Gastrocnemius medialis (tissue), 4 donors: ENCODE results near the gene CMTM7. TPM values are rescaled to one million over a fixed set of nuclear protein-coding genes. Genes with fewer than 3 reads are reported as not detected.

Source experiments
- ATAC-seq, 2 donors: fragments of 150-250 bp; one replicate each; pipeline ENCODE4 v1.9.1; 2016
- DNase-seq, 2 donors: peaks; one replicate each; pipeline ENCODE4 v3.0.0-alpha.2; 2019
- H3K27ac ChIP-seq, 4 donors: fragments of 200-600 bp; sonication (generic); 1 replicate in 1 of 4; 2 replicates in 3 of 4; pipeline ENCODE4 v1.5.1; 2016 to 2018; ENCODE audit warnings: mild to moderate bottlenecking in 2 of 4, moderate library complexity in 1 of 4
- H3K27me3 ChIP-seq, 3 donors: fragments of 200-600 bp; sonication (generic) in 2 of 3; 1 replicate in 1 of 3; 2 replicates in 2 of 3; pipeline versions ENCODE4 v1.5.1 to v1.6.0; 2016 to 2019; ENCODE audit warnings: mild to moderate bottlenecking in 1 of 3, moderate library complexity in 1 of 3
- H3K36me3 ChIP-seq, 2 donors: fragments of 200-600 bp; sonication (generic) in 1 of 2; one replicate each; pipeline ENCODE4 v1.5.1; 2017 to 2018
- H3K4me1 ChIP-seq, 2 donors: fragments of 200-600 bp; sonication (generic) in 1 of 2; one replicate each; pipeline ENCODE4 v1.5.1; 2016 to 2017; ENCODE audit warnings: mild to moderate bottlenecking in 2 of 2
- H3K4me3 ChIP-seq, 4 donors: fragments of 200-600 bp; sonication (generic) in 3 of 4; 1 replicate in 1 of 4; 2 replicates in 3 of 4; pipeline ENCODE4 v1.5.1; 2016 to 2019; ENCODE audit warnings: mild to moderate bottlenecking in 2 of 4
- H3K9me3 ChIP-seq, 3 donors: fragments of 200-600 bp; sonication (generic) in 2 of 3; 1 replicate in 1 of 3; 2 replicates in 2 of 3; pipeline ENCODE4 v1.5.1; 2016 to 2019
- POLR2A ChIP-seq, 2 donors: fragments of 450-650 bp; IDR thresholded peaks; one replicate each; pipeline ENCODE4 v1.6.1; 2017; ENCODE audit warnings: antibody characterized with exemption in 2 of 2, mild to moderate bottlenecking in 2 of 2, moderate library complexity in 2 of 2
- in situ Hi-C, 4 donors: fragments of 200-750 bp; cut with MboI; loops; one replicate each; pipeline versions ENCODE4 v1.15.0 to v1.8.0; 2017; ENCODE audit warnings: low sequenced_read_pairs in 4 of 4
- intact Hi-C: fragments of 100-400 bp; cut with DNase I; formaldehyde crosslinking; loops from one replicate; pipeline ENCODE4 v1.15.1; 2023; ENCODE audit warnings: low total_unique reads
- total RNA-seq, 4 donors: library from RNA; depleted of rRNA; stranded (reverse); fragments of >200 nt; gene quantifications; one replicate each; pipeline versions ENCODE4 v1.1.0 to v1.2.3, GENCODE V29; 2016
- TF ChIP-seq, protein P1 (sequence below), 5 experiments: fragments of 450-650 bp in 3 of 5; fragments of 200-600 bp in 2 of 5; sonication (generic) in 2 of 5; IDR thresholded peaks in 4 of 5; conservative IDR thresholded peaks in 1 of 5; 1 replicate in 4 of 5; 2 replicates in 1 of 5; pipeline ENCODE4 v1.5.1; 2016 to 2019; ENCODE audit warnings: antibody characterized with exemption in 5 of 5, mild to moderate bottlenecking in 3 of 5, moderate library complexity in 3 of 5

The CMTM7 gene
- total RNA-seq, 4 donors from 2014 or later: 1.1 to 3.3 (median 1.7) TPM

DNA sequence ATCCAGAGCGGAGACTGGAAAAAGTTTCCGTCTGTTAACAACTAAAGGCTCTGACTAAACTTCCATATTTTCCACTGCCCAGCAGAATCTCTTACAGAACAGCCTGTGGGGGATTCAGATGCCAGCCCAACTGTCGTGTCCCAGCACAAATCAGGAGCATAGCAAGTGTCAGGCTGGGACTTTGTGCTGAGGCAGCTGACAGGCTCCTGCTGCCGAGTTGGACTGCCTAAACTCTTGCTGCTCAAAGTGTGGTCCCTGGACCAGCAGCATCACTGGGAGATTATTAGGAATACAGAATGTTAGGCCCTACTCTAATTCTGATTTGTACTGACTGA is 31.2 kb upstream of the CMTM7 start:
- Histone ChIP-seq H3K27ac (no peak overlapping the region), H3K9me3 (no peaks in the 10 kb centered on the region), H3K4me3 (no peak overlapping the region), H3K36me3 (no peaks in the 10 kb centered on the region), H3K27me3 (no peaks in the 10 kb centered on the region), H3K4me1 (no peaks in the 10 kb centered on the region)
- no peak for DNase-seq
- ATAC-seq: no peak
- intact Hi-C loops (no loop called here), in situ Hi-C loops (loop anchor here in 1 of 4 donors (25.0 kb wide), 1 partner anchor 302 kb away; no protein-coding TSS in a partner anchor)
- TF ChIP-seq POLR2A (IDR thresholded peaks at IDR 0.05): no peak
- TF ChIP-seq, protein P1, sequence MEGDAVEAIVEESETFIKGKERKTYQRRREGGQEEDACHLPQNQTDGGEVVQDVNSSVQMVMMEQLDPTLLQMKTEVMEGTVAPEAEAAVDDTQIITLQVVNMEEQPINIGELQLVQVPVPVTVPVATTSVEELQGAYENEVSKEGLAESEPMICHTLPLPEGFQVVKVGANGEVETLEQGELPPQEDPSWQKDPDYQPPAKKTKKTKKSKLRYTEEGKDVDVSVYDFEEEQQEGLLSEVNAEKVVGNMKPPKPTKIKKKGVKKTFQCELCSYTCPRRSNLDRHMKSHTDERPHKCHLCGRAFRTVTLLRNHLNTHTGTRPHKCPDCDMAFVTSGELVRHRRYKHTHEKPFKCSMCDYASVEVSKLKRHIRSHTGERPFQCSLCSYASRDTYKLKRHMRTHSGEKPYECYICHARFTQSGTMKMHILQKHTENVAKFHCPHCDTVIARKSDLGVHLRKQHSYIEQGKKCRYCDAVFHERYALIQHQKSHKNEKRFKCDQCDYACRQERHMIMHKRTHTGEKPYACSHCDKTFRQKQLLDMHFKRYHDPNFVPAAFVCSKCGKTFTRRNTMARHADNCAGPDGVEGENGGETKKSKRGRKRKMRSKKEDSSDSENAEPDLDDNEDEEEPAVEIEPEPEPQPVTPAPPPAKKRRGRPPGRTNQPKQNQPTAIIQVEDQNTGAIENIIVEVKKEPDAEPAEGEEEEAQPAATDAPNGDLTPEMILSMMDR (IDR thresholded peaks at IDR 0.05 in 4 of 5, conservative IDR thresholded peaks at IDR 0.05 in 1 of 5): no peak

DNA sequence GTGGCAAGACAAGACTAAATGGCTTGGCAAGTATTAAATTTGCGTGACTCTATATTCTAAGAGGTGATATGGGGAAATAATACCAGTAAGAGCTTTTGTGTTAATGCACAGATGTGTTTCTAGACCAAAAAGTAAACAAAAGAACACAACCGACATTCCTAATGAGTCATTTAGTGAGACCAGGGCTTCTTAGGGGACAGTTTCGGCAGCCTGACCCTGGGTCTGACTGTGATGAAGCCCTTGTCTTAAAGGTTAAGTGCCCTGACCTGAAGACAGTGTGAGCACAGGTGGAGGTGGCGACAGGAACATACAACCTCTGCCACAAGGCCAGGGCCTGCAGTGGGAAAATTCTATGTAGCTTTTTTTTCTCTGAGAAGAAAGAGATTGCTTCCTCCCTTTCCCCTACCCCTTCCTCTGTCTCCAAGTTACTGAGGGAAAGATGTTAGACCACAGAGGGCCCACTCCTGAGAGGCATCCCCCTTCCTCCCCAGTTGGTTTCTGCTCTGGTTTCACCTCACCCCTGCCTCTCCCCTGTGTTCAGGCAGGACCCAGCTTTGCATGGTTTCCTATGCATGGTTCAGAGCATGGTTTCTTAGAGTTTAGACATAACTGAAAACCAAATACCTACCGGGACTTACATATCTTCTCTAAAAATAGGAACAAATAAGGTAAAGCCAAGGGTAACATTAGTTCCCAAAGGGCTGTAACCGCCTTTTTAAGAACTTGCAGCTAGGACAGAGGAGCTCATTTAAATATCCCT is 24.8 kb upstream of the CMTM7 start:
- no peaks in the 10 kb centered on the region for H3K27me3 ChIP-seq
- in situ Hi-C loops: loop anchor here in 1 of 4 donors (25.0 kb wide), 1 partner anchor 295 kb away; no protein-coding TSS in a partner anchor
- intact Hi-C loops: no loop called here
- no peaks in the 10 kb centered on the region for H3K9me3 ChIP-seq
- no peak overlapping the region for H3K27ac ChIP-seq
- no peaks in the 10 kb centered on the region for H3K36me3 ChIP-seq
- no peak for DNase-seq
- no peak overlapping the region for H3K4me3 ChIP-seq
- no peak for ATAC-seq
- TF ChIP-seq POLR2A (IDR thresholded peaks at IDR 0.05): no peak
- TF ChIP-seq, protein P1 (IDR thresholded peaks at IDR 0.05 in 4 of 5, conservative IDR thresholded peaks at IDR 0.05 in 1 of 5): no peak
- no peaks in the 10 kb centered on the region for H3K4me1 ChIP-seq

DNA sequence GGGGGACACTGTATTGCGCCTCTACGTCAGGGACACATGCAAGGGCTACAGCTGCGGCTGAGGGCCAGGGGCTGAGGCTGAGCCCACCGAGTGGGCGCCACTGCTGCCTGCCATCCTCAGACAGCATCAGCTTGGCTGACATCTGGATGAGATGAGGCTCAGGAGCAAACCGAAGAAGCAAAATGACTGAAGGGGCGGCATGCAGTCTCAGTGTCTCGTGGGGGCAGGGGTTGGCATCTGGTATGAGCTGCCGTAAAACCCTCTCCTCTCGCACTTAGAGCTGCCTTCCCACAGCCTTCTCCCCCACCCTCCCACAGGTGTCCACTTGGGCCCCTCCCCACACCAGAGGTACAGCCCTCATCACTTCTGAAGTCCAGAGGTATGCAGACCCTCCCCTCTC is 24.2 kb upstream of the CMTM7 start:
- H3K27ac ChIP-seq: no peak overlapping the region
- TF ChIP-seq POLR2A (IDR thresholded peaks at IDR 0.05): no peak
- TF ChIP-seq, protein P1 (IDR thresholded peaks at IDR 0.05 in 4 of 5, conservative IDR thresholded peaks at IDR 0.05 in 1 of 5): no peak
- no peak for DNase-seq
- H3K36me3 ChIP-seq: no peaks in the 10 kb centered on the region
- no peak overlapping the region for H3K4me3 ChIP-seq
- H3K27me3 ChIP-seq: no peaks in the 10 kb centered on the region
- H3K9me3 ChIP-seq: no peaks in the 10 kb centered on the region
- no peaks in the 10 kb centered on the region for H3K4me1 ChIP-seq
- ATAC-seq: no peak
- in situ Hi-C loops (loop anchor here in 1 of 4 donors (25.0 kb wide), 1 partner anchor 295 kb away; no protein-coding TSS in a partner anchor), intact Hi-C loops (no loop called here)

- in situ Hi-C loops (loop anchor here in 3 of 4 donors (5.0 to 25.0 kb wide), 3 partner anchors 101 to 291 kb away; no protein-coding TSS in a partner anchor), intact Hi-C loops (loop anchor here (10.0 kb wide), 1 partner anchor 293 kb away; no protein-coding TSS in a partner anchor)
- H3K36me3 ChIP-seq: no peaks in the 10 kb centered on the region
- ATAC-seq: no peak
- no peak overlapping the region for H3K4me3 ChIP-seq
- H3K9me3 ChIP-seq: no peaks in the 10 kb centered on the region
- no peaks in the 10 kb centered on the region for H3K4me1 ChIP-seq
- TF ChIP-seq POLR2A (IDR thresholded peaks at IDR 0.05): no peak
- TF ChIP-seq, protein P1 (IDR thresholded peaks at IDR 0.05 in 4 of 5, conservative IDR thresholded peaks at IDR 0.05 in 1 of 5): no peak
- H3K27me3 ChIP-seq: no peaks in the 10 kb centered on the region
- H3K27ac ChIP-seq: no peak overlapping the region
- no peak for DNase-seq
Observed at GRCh38 chr3:32371461-32372212, 20.0 kb upstream of the CMTM7 start.
